NCI-H345 treated with DMSO at 0.1 percent for 48 hours (cell line): ENCODE measurements around the gene ARID1B.

Experiments used
- DNase-seq: peaks from one replicate; lab custom pipeline; 2025; ENCODE audit not compliant: unreplicated experiment; lab: John Stamatoyannopoulos, UW

The ARID1B gene

DNA sequence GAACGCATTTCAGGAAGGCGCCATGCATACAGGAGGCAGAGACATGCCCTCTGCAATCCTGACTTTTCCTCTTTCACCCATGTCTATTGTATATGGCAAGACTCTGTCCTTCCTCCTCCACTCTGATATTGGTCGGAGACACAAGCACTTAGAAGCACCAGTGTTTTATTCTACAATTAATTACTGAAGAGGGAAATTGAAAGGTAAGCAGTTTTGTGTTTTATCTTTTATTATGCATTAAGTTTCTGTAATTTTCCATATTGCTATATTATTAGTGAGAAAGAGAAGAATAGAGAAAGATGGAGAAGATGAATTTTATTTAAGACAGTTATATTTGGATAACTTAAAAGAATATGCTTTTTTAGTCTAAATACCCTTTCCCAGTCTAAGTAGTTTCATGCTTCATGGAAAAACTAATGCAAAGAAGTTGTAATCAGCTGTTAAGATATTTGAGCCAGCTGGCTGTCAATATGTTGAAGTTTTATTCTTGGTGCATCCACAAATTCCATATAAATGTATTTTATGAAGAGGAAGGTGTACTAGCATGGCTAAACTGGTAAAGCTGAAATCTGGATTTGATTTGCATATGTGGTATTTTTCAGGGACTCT, 13.6 kb downstream of the ARID1B start:
- DNase-seq, result no peak

DNA sequence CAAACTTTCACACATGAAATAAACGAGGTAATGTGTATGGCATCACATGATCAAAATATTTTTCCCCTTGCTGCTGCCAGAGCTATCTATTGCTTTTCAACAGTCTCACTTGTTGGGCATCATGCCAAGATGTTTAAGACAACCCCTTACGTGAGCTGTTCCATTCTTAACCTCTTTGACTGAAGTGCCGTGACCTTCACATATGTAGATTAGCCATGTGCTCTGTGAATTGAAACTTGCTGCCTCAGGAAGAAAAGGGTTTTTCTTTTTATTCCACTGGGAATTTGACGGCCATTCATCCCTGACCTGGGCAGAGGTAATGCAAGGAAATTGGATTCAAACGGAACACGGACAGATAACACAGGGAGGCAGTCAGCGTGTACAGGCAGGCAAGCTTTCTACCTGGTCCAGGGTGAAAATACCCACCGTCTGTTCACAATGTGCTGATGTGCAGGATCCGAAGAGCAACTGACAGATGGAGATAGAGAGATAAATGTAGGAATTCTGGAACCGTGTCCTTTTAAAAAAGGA, 14.2 kb downstream of the ARID1B start:
- peak; percentile 88 for DNase-seq

DNA sequence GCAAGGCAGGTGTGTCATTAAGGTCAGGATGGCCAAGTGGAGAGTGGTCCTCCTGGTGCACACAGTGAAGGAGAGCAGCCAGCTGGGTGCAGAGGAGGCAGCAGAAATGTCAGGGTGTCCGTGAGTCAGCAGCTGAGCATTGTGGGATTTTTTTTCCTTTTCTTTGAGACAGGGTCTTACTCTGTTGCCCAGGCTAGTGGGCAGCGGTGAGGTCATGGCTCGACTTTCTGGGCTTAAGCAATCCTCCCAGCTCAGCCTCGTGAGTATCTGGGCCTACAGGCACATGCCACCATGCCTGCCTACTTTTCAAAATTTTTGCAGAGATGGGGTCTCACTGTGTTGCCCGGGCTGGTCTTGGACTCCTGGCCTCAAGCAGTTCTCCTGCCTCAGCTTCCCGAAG, 16.0 kb downstream of the ARID1B start:
- DNase-seq, result no peak

DNA sequence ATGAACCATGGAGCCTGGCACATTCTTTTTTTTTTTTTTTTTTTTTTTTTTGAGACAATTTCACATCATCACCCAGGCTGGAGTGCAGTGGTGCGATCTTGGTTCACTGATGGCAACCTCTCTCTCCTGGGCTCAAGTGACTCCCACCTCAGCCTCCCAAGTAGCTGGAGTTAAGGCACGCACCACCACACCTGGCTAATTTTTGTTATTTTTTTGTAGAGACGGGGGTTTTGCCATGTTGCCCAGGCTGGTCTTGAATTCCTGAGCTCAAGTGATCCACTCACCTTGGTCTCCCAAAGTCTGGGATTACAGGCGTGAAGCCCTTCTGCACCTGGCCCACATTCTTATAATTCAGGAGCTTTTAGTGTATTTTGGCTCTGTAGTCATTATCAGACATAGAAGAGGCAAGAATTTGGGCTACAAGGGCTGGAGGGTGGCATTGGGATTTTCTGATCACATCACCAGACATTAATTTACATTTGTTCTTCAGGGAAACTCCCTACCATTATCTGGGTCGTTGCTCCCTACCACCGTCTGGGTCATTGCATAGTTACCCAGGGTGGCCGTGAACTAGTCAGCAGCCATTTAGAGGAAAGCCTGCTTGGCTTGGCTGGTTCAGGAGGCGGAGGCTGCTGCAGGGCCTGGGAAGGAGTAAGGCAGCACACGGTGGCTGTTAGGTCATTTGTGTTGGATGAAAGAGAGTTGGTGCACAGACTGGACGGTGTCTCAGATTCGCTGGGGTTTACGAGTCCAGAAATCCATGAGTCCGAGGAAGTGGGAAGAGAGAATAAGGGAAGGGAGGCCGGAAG, 17.6 kb downstream of the ARID1B start:
- no peak for DNase-seq

DNA sequence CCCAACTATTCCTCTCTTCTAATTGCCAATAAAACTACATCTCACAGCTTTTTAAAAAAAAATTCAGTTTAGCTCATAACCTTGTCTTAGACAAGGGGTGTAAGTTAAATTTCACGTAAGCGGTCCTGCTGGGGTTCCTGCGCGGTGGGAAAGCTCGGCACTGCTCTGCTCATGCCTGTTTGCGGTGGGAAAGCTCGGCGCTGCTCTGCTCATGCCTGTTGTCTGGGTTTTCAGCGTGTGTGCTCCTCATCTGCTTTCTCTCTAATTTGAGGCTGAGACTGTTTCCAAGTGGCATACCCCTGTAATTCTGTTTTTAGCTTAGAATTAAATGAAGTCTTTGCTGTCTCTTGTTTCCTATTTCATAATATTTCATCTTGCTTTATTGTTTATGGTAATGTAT, 18.6 kb downstream of the ARID1B start:
- DNase-seq, result no peak

DNA sequence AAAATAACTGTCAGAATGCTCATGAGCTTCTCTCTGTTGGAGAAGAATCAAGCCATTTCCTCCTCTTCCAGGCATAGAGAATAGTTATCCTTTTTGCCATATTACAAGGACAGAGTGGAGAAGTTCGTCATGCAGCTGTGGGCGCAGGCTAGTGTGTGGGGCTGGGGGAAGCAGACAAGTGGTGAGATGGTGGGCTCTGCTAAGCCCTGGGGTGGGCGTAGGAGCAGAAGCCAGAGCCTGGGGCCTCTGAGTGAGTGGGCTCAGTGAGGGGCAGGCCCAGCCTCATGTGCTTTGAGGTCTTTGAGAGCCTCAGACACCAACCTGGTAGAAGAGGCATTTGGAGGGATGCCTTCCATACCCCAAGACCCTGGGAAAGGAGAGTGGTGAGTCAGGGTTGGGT, 19.4 kb downstream of the ARID1B start:
- DNase-seq, result no peak

DNA sequence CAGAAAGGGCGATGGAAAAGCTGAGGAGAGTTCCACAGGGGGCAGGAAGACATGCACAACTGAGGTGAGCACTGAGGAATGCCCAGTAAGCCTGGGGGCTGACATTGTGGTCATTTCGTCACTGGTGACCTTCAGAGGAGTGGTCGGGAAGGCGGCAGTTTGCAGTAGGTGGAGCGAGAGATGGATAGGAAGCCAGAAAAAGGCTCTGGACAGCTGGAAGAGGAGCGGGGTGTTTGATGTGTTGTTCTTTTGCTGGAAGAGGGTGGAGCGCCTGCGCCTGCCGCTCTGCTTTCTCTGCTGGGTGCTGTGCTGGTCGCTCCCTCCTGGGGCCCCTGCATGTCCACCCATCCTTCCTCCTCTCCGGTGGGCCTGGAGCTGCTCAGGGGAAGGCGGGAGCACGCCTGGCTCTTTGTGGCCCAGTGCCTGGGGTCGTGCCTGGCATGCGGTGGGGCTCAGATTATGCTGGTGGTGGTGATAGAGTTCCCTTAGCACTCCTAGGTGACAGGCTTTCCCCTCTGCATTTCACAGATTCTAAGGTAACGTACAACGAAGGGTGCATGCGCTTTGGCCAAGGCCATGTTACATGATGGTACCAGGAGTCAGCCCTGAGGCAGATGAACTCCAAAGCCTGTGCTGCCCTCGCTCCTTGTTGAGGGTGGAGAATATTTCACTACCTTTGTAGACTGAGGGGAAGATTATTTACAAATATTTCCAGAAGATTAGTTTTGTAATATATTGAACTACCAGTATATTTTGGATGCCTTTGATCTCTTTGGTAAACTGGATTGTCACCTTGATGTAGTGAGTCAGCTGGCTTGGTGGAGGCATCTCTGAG, 20.9 kb downstream of the ARID1B start:
- no peak for DNase-seq

DNA sequence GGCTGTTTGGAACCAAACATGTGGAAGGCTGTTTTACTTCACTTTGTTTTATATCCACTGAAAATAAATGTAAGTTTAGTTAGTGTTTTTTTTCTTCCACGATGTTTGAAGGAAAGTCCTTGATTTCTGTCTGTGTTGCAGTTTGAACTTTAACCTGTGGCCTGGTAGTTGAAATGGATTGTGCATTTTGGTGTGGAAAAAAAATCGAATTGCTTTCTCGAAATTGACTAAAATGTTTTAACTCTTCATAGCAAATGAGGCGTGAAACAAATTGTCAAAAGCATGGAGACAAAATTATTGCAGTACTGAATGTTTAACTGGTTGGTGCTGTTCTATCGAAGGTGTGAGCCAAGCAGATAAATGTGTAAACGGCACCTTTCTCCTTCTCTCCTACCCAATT, 24.5 kb downstream of the ARID1B start:
- DNase-seq, result peak; percentile 11

DNA sequence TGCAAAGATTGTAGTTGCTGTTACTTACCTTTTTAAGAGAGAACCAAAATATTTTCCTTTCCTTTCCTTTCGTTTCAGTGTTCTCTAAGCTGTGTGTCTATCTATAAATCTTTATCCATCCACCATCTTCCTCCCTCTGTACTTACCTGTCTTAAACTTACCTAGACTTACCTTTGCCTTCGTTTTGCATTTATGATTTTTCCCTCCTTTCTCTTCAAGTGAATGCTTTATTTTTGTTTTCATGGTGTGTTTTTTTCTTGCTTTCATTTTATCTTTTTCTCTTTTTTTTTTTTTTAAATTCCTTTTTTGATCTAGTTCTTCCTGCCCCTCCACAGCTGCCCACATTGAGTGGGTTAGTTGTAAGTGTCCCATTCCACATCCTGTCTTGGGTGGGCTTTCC, 26.2 kb downstream of the ARID1B start:
- DNase-seq, result no peak

DNA sequence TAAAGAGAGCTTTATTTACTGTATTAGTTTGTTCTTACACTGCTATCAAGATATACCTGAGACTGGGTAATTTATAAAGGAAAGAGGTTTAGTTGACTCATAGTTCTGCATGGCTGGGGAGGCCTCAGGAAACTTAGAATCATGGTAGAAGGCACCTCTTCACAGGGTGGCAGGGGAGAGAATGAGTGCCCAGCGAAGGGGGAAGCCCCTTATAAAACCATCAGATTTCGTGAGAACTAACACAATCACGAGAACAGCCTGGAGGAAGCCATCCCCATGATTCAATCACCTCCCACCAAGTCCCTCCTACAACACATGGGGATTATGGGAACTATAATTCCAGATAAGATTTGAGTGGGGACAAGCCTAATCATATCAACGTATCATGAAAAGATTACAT, 27.2 kb downstream of the ARID1B start:
- no peak for DNase-seq

DNA sequence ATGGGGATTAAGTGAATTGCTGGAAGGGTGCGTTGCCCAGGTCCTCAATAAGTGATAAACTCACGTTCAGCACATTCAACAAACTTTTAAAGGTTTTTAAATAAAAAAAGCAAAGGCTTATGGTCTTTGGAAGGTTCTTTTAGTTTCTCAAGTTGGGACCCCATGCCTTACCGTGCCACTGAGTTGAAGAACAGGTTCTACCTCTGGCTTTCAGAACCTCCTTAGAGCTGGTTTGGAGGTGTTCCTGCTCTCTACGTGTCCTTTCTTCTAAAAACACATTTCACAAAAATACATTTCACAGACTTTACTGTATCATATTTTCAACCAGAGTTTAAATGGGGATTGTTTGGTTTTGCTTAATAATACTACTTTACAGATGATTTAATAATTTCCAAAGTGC, 29.0 kb downstream of the ARID1B start:
- DNase-seq, result no peak

DNA sequence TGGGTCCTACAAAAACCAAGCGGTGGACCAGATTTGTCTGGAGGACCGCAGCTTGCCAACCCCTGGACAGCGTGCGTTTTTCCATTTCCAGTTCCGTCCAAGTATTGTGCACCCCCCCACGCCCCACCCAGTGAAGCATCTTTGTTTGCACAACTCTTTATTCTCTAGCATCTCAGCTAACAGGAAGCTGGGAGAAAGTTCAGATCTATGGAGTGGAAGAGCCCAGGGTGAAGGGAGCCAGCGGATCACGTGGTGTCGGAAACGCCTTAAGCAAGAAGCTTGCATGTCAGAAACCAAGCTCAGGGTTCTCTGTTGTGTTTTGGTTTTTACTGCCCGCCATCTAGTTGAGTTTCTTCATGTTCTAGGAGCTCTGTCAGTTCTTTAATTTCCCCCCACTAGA, 29.9 kb downstream of the ARID1B start:
- no peak for DNase-seq

DNA sequence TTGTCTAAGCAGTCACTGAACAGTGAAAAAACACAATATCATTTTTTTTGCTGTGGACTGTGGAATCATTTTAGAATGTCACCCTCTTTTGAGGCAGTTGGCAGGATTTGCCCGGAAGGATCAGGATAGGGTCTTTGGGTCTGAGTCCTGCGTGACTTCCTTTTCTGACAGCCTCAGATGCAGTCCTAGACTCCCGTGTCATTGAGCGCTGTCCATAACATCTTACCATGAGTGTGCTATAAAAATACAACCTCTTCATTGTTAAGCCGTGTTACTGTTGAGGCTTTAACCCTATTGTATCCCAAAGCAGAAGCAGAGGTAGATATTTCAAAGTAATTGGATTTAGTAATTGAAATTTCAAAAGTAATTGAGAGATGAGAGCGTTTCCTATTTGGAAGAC, 30.6 kb downstream of the ARID1B start:
- DNase-seq, result no peak

DNA sequence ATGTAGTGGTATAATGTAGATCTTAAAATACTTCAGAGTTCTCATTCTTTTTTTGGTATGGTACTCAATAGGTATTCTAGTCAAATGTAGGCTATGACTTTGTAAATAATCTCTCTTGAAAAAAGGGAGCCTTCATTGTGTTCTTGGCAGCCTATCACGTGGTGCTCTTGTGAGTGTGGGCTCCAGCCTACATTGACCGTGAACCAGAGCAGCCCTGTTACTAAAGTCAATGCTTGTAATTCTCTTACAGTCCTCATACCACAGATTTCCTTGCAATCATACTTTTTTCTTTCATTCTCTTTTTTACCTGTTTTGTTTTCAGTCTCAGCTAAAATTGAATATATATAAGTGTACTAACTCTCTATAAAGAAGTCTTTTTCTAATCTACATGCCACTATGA, 31.1 kb downstream of the ARID1B start:
- peak; percentile 56 for DNase-seq

DNA sequence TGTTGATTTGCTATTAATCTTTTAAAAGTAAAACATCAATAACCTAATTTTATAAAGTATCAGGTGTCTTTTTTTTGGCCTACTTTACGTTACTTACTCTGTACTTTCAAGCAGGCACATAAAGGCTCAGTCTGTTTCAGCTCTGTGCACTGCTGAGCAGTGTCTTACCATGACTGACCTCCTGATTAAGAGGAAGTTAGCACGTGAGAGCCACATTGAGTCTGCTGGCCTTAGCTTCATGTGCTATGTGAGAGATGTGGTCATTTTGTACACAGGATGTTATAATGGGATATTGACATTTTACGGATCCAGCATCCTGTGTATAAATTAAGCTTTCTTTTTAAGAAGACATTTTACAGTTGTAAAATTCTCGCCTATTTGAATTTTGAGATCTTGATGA, 31.9 kb downstream of the ARID1B start:
- DNase-seq, result no peak

DNA sequence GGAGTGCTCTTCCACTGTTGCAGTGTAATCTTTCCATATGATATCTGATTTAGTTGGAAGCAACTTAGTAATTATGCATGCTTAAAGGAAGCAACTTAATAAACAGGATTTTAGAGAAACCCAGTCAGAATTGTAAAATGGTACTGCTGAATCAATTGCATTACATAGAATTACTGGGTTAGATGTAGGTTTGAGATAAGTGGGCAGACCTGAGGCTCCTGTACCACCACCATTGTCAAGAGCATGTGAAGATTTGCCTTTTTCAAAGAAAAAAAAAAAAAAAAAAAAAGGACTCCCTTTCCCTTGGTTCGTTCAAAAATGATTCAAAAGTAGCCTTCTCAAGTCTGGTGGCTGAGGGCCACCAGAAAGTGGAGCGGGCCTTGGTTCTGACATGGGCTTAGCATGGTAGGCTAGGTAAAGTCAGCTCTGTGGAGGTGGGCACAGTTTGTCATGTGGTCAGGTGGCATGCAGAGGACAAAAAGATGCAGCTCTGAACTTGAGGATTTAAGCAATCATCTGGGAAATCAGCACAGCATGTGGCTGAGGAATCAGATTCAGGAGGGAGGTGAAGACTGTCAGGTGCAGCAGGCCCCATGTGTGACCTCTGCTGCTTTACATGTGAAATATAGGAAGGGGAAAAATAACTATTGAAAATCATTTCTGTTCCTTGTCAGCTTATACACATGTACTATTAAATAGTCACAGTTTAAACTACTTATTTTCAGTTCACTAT, 32.4 kb downstream of the ARID1B start:
- no peak for DNase-seq

DNA sequence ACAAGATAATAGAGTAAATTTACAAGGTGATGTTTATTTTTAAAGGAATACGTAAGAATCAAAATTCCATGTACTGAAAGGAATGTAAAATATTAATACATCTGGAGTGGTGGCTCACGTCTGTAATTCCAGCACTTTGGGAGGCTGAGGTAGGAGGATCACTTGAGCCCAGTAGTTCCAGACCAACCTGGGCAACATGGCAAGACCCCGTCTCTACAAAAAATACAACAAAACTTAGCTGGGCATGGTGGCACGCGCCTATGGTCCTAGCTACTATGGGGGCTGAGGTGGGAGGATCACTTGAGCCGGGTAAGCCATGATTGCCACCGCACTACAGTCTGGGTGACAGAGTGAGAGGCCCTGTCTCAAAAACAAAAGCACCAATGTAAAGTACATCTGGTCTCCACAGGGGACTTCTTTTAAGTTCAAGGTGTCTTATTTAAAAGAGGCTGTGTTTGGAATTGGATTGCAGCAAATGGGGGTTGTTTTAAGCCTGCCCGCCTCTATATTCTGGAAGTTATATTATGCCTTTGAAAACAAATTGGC, 36.9 kb downstream of the ARID1B start:
- no peak for DNase-seq

DNA sequence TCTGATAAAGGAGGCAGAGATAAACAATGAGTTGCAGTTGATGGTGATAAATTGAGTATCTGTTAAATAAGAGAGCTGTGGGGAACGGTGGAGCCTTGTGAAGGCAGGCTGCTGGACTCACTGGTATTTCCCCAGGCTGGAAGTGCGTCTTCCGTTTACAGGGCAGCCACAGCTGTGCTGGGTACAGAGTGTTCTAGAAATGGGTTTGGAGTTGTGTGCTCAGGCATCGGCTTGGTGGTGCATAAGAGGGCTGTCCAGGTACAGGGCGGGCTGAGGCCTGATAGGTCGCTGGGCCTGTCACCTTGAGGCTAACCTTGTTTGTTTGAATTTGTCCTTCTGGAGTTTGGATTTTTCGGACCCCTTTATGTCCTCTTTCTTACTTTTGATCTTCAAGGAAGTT, 39.3 kb downstream of the ARID1B start:
- DNase-seq, result no peak

DNA sequence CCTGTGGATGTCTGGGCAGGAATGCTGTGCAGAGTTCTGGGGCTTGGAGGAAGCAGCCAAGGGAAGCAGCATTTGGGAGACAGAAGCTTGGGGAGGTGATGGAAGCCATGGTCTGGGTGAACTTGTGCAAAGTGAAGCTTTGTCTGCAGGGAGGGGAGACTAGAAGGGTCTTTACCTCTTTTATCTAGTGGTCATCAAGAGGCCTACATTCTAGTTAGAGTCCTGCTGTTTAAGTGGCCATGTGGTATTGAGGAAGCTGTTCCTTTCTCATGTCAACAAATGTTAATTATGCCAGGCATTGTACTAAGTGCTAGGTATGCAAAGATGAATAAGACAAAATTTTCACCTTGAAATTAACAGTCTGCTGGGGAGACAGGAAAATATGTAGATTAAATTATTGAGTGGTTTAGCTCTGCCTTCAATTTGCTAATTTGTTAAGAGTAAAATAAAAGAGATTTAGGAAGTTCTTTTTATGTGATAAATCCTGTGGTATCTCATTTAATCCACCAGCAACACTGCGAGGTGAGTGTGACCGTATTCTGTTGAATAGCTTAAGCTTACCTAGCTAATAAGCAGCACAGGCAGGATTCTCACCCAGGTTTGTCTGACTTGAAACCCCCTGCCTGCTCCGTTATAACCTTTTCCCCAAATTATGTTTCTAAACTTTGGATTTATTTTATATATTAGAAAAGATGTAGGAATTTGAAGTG, 43.1 kb downstream of the ARID1B start:
- no peak for DNase-seq

DNA sequence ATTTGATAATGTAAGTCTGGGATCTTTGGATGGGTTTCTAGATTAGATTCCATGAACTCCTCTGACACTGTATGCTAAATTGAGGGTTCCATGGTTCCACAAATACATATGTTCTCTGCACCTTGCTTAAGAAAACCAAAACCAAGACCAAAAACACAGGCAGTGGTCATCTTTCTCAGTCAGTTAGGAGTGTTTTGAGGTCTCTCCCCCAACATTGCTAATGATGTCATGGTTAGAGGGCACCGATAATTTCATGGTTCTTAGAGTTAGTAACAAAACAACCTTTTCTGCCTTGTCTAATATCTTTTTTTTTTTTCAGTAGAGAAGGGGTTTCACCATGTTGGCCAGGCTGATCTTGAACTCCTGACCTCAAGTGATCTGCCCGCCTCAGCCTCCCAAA, 44.5 kb downstream of the ARID1B start:
- DNase-seq, result no peak
